HG03175 (cell line): Measurements from ENCODE around the gene TEX54.
"Not testable (repeated sequence)": the region's sequence is repeated elsewhere in the genome, so short reads cannot be mapped to it uniquely, and the experiment has no call there.

ENCODE experiments used
- ATAC-seq: cut with Tn5 transposase; IDR thresholded peaks from one replicate; pipeline ENCODE4 v1.9.1; 2021; ENCODE audit warnings: mild to moderate bottlenecking, moderate library complexity; ENCODE audit not compliant: unreplicated experiment

TEX54 gene

DNA sequence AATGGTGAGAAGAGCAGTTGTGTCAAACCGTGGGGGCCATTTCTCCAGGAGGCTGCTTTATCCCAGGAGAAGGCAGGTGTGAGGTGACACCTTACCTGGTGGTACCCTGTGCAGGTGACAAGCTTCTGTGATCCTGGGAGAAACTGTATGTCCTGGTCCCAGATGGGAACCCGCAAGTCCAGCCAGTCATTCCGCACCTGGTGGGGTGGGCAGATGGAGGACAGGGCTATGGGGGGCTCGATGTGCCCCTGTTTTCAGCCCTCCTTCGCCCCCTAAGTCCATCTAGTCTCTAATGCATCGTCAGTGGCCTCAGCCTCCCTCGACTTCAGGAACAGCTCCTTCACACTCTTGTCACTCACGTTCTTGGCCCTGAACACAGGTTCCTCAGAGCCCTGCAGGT, 2.7 kb upstream of the TEX54 start:
- no peak for ATAC-seq

DNA sequence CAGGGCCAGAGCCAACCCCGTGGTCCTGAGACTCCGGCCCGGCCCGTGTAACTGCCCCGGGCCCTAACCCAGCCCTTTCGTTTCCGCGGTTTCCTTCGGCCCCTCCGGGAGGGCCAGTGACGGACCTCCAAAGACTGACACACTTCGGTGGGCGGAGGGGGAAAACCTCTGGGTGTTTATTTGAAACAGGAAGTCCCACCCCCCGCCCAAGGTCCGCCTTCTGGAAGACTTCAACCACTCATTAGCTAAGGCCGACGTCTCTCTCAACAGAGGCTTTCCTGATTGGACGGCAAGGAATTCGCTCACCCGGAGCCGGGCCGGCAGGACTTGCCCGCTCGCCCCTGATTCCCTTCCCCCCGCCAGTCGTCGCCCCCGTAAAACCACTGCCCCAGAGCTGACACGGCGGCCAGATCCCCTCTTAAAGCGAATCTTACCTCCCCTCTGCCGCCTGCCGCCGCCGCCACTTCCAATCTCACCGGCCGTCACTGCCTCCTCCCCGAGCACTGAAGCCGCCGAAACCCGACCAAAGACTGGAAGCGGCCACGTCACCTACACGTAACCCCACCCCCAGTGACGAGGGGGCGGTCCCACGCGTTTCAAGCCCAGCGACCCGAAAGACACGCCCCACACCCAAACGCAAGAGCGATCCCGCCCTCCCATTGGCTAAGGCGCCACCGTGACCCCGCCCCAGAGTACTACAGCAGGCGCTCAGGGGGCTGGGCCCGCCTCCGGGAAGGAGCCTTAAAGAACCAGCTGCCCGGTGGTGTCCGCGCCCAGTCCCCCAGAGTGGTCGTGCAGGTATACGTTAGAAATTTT, 913 bp downstream of the TEX54 start, which contains the start of gene STX5:
STX5 (minus strand) TSS at position 532 of the 816 bp plus-strand sequence. CDS start 808 bp downstream, outside the sequence.
- ATAC-seq = peak; percentile 86

DNA sequence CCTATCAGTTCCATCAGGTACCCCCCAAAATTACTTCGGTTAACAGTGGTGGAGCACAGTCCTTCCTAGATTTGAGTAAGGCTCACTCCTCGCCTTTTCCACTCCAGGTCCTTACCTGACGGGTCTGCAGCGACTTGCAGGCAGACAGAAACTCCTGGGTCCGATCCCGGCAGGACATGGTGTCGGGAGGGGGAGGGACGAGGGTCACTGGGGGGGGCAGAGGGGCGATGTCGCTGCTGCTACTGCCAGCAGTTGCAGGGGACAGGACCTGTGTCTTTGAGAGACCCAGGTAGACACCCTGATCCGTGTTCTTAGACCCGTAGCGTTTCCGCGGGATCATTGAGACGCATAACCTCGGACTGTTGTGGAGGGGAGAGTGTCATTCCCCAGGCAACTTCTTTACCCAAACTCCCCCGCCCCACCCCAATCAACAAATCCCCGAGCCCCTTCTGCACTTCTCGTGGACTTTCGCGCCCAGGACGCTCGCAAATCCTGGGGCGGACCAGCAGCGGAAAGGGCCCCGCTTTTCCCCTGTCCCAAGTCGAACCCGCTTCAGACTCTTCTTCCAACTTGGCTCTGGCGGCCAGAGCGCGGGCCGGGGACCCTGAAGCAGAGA, 1.6 kb downstream of the TEX54 start:
- ATAC-seq = no peak

- ATAC-seq = not testable (repeated sequence)
Observed at GRCh38 chr11:62828130-62828529, 4.5 kb downstream of the TEX54 start.

GRCh38 chr11:62823677-62824076, 9.0 kb downstream of the TEX54 start:
- no peak for ATAC-seq

- no peak for ATAC-seq
Observed at GRCh38 chr11:62817129-62817528, 15.5 kb downstream of the TEX54 start.

DNA sequence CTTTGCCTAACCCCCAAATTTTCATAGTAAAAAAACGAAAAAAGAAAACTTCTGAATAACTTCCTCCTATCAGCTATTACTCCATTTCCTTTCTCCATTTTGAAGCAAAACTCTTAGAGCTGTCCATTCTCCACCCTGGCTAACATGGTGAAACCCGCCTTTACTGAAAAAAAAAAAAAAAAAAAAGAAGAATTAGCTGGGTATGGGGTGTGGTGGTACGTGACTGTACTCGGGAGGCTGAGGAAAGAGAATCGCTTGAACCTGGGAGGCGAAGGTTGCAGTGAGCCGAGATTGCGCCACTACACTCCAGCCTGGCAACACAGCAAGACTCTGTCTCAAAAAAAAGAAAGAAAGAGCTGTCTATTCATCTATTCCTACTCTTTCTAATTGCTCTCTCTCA, 16.1 kb downstream of the TEX54 start:
- no peak for ATAC-seq

DNA sequence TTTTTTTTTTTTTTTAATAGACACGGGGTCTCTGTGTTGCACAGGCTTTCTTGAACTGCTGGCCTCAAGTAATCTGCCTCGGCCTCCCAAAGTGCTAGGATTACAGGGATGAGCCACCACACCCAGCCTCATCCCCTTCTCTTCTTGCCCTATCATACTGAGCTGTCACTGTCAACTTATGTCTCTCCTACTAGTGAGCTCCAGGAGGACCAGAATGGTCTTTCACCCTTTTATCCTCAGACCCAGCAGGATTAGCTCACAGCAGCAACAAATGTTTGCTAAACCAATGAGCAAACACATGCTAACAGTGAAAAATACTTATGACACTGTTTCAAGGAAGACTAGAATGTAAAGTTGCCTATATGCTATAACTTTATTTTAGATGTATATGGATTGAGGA, 21.0 kb downstream of the TEX54 start:
- ATAC-seq = no peak

GRCh38 chr11:62810748-62811147, 21.9 kb downstream of the TEX54 start:
- ATAC-seq = no peak

- no peak for ATAC-seq
Observed at GRCh38 chr11:62806611-62807121, 26.0 kb downstream of the TEX54 start.

- no peak for ATAC-seq
Observed at GRCh38 chr11:62805961-62806441, 26.6 kb downstream of the TEX54 start.

DNA sequence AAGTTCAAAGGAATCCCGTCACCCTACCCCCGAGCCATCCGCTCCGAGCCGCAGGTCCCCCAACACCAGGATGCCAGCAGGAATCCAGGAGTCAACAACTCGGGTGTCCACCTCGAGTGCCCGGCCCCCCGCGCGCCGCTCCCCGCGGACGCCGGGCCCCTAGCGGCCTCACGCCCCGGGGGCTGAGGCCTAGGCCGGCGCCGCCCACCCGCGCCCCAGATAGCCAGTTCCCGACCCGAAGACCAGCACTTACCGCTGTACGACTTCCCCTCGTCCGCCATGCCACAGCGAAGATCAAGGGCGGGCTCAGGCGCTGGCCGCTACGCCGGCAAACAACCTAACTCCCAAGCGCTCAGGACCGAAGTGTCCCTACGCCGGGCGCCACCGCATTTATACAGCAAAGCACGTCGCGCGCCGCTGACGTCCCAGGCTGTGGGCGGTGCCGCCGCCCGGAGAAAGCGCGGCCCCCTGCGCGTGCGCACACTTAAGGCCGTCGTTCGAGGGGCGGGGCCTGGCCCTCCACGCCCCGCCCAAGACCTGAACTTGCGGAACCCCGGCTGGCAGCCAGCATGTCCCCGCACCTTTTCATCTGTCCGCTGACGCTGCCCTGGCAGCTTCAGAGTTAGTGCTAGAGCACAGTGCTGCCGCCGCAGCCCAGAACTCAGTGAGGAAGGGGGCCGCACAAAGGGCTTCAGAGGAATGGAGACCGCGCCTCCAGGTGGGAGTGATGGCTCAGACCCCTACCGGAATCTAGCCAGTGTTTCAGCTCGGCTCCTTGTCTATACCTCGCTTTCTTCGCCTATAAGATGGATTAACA, 27.4 kb downstream of the TEX54 start, which contains the start of gene NXF1:
NXF1 (minus strand) TSS at position 365 of the 817 bp plus-strand sequence; CDS start at position 281, 84 bp downstream.
- peak; percentile 82 for ATAC-seq

DNA sequence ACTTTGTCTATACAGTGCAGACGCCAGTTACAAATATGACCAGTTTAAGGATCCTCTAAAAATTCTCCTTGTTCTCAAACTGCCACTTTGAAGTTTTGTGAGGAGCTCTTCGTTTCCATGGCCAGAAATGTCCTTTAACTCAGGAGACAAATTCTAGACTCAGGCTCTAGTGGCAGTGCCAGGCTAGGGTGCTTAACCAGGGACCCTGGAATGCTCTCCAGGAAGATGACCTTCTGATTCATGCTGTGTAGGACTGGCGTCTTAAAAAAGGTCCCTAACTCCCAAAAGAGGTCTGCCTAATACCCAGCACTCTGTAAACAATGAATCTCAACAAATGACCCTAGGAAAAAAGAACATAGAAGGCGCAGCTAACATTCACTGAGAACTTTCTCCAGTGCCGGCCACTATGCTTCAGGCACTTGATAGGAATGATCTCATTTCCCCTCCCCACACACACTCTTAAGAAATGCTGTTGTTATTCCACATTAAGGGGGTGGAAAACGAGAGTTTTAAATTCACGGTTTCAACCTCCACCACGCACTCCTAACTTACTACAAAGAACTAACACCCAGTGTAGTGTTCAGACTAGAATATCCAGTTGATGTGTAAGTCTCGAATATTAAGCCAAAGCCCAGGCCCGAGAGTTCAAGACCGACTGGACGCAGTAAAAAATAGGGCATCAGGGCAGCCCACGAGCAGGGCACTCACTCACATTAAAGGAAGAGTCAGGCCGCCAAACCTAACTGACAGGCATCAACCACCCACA, 28.1 kb downstream of the TEX54 start:
- ATAC-seq = no peak

DNA sequence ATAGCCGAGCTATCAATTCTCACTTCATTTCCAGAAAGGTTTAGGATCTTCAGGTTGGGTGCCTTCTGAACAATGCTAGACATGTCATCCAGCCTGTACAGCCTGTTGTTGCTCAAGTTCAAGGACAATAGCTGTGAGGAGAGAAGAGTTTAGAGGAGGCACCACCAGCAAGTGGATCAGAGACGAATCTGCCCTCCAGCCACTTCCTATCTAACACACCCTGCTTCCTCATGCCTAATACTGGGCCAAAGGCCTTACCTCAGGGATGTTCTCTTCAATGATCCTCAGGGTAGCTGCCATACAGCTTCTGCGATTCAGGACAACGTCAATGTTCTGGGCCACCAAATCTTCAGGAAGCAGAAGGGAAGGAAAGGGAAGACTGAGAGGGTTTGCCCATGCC, 31.6 kb downstream of the TEX54 start:
- no peak for ATAC-seq

- ATAC-seq = no peak
Observed at GRCh38 chr11:62799486-62799885, 33.2 kb downstream of the TEX54 start.

DNA sequence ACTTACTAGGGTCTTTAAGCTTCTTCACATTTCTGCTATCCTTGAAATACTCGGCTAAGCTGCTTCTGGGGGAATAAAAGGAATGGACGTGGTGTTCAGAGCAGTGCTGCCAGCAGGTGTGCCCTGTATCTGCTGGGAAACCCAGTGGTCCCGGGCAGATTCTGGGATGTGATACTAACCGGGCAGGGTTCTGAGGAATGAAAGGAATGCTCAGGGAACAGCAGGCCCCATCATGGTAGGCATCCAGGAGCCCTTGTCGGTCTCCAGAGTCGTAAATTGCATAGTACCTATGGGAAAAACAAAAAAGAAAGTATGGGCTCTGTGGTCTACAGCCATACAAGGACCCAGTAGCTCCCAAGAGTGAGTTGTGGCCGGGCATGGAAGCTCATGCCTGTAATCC, 36.4 kb downstream of the TEX54 start:
- ATAC-seq = no peak

- ATAC-seq = no peak
Observed at GRCh38 chr11:62794201-62794775, 38.4 kb downstream of the TEX54 start.

DNA sequence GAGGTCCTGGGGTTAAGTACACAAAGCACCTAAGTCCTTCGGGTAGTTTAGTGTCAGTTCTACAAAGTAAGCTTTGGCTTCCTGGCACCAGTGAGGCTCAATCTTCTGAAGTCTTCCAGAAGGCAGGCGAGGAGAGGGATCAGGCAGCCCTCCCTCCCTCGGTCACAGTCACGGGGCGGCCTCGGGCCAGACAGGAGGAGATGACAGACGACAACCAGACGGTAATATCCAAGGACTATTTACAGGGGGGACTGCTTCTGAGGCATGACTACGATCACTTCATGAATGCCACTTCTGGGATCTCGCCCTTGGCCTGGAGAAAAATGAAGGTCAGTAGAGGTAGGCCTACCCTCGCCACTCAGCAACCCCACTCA, 40.5 kb downstream of the TEX54 start:
- no peak for ATAC-seq

GRCh38 chr11:62791501-62792201, 41.0 kb downstream of the TEX54 start, which contains the start of gene TMEM223:
Gene TMEM223, minus strand, starts transcription at chr11:62792006. Its CDS starts 12 bp downstream, at chr11:62791994.
- ATAC-seq = peak; percentile 74
